Measurements from ENCODE around the gene SPNS2.

- TF ChIP-seq TEAD4 (IDR thresholded peaks at IDR 0.05) (no peak), TAF1 (IDR thresholded peaks at IDR 0.05; ENCODE audit: low read depth) (no peak), EGR1 (IDR thresholded peaks at IDR 0.05) (no peak), EP300 (IDR thresholded peaks at IDR 0.05; ENCODE audit: borderline replicate concordance) (no peak), YY1 (IDR thresholded peaks at IDR 0.05; ENCODE audit: low read depth) (no peak), NFIC (IDR thresholded peaks at IDR 0.05) (no peak), CREB1 (IDR thresholded peaks at IDR 0.05; ENCODE audit: low read depth) (no peak), RAD21 (IDR thresholded peaks at IDR 0.05; ENCODE audit: low read depth) (no peak), TCF12 (IDR thresholded peaks at IDR 0.05; ENCODE audit: low read depth) (no peak), CEBPB (IDR thresholded peaks at IDR 0.05) (no peak), USF1 (IDR thresholded peaks at IDR 0.05) (no peak), MAX (IDR thresholded peaks at IDR 0.05) (no peak)
Observed at GRCh38 chr17:4580291-4580690, 81.6 kb downstream of the SPNS2 start.
